HL-60/S4 treated with phorbol 12-myristate 13-acetate at 8.2 ng/mL for 4 days and 3 days (cell line): ENCODE data around the gene RCAN1.
"Not testable (repeated sequence)": the region's sequence is repeated elsewhere in the genome, so short reads cannot be mapped to it uniquely, and the experiment has no call there.

Experiments
- in situ Hi-C: fragments of 300-500 bp; cut with MboI; formaldehyde crosslinking; loops from 2 replicates; pipeline ENCODE4 v1.15.0; 2022; ENCODE audit warnings: low sequenced_read_pairs

RCAN1 gene

GRCh38 chr21:34574601-34575529 lies 40.0 kb downstream of the RCAN1 start:
- in situ Hi-C loops = no loop called here

- in situ Hi-C loops = no loop called here
These were observed 42.9 kb downstream of the RCAN1 start for GRCh38 chr21:34571994-34572393.

- in situ Hi-C loops = no loop called here
These were observed 44.6 kb downstream of the RCAN1 start for GRCh38 chr21:34570313-34570712.

GRCh38 chr21:34569381-34569979 lies 45.4 kb downstream of the RCAN1 start:
- in situ Hi-C loops = no loop called here

- in situ Hi-C loops = not testable (repeated sequence)
These were observed 46.1 kb downstream of the RCAN1 start for GRCh38 chr21:34568801-34569200.

GRCh38 chr21:34567604-34568155 lies 47.2 kb downstream of the RCAN1 start:
- in situ Hi-C loops = no loop called here

- in situ Hi-C loops = no loop called here
These were observed 49.7 kb downstream of the RCAN1 start for GRCh38 chr21:34565238-34565637.

- in situ Hi-C loops = not testable (repeated sequence)
These were observed 51.5 kb downstream of the RCAN1 start for GRCh38 chr21:34563370-34563769.

- in situ Hi-C loops = no loop called here
These were observed 53.1 kb downstream of the RCAN1 start for GRCh38 chr21:34561806-34562205.

- in situ Hi-C loops = no loop called here
These were observed 54.3 kb downstream of the RCAN1 start for GRCh38 chr21:34560609-34561008.

- in situ Hi-C loops = no loop called here
These were observed 54.9 kb downstream of the RCAN1 start for GRCh38 chr21:34560021-34560420.

- in situ Hi-C loops = no loop called here
These were observed 55.8 kb downstream of the RCAN1 start for GRCh38 chr21:34559089-34559631.

- in situ Hi-C loops = no loop called here
These were observed 56.7 kb downstream of the RCAN1 start for GRCh38 chr21:34558166-34558565.

- in situ Hi-C loops = no loop called here
These were observed 57.7 kb downstream of the RCAN1 start for GRCh38 chr21:34557261-34557660.

- in situ Hi-C loops = not testable (repeated sequence)
These were observed 60.2 kb downstream of the RCAN1 start for GRCh38 chr21:34554670-34555069.

GRCh38 chr21:34554227-34554626 lies 60.7 kb downstream of the RCAN1 start:
- in situ Hi-C loops = no loop called here

- in situ Hi-C loops = no loop called here
These were observed 61.6 kb downstream of the RCAN1 start for GRCh38 chr21:34553151-34553952.

- in situ Hi-C loops = no loop called here
These were observed 62.4 kb downstream of the RCAN1 start for GRCh38 chr21:34552360-34553098.

GRCh38 chr21:34550182-34550799 lies 64.6 kb downstream of the RCAN1 start:
- in situ Hi-C loops = no loop called here
